WTC11 (cell line): ENCODE measurements around the gene CDH13. TPM values are rescaled to one million over a fixed set of nuclear protein-coding genes. Genes with fewer than 3 reads are reported as not detected.

Experiments
- ATAC-seq: fragments of 200-7000 bp; cut with Tn5 transposase; 2 replicates; pipeline ENCODE4 v1.10.0; 2021; ENCODE audit warnings: mild to moderate bottlenecking, moderate library complexity
- CTCF ChIA-PET: fragments of 300-600 bp; sonication (Branson Sonifier 250); formaldehyde crosslinking; loops from one replicate; lab custom pipeline; 2021; ENCODE audit warnings: antibody characterized with exemption; lab: Charles Lee
- POLR2A ChIA-PET: fragments of 350-600 bp; sonication (Branson Sonifier 250); formaldehyde crosslinking; loops from one replicate; lab custom pipeline; 2021; ENCODE audit warnings: antibody characterized with exemption; lab: Charles Lee
- DNase-seq: peaks from one replicate; pipeline ENCODE4 v3.0.0; 2021; ENCODE audit warnings: low spot score
- H3K27ac Mint-ChIP-seq: 2 replicates; pipeline ENCODE4 v1.8.0; 2021; ENCODE audit warnings: mixed read lengths
- H3K27me3 Mint-ChIP-seq: 2 replicates; pipeline ENCODE4 v1.8.0; 2021; ENCODE audit warnings: low read depth, mild to moderate bottlenecking, moderate library complexity, mixed read lengths
- H3K36me3 Mint-ChIP-seq: 2 replicates; pipeline ENCODE4 v1.8.0; 2021; ENCODE audit warnings: mixed read lengths
- H3K4me1 Mint-ChIP-seq: 2 replicates; pipeline ENCODE4 v1.8.0; 2022; ENCODE audit warnings: mixed read lengths
- H3K4me3 Mint-ChIP-seq: 2 replicates; pipeline ENCODE4 v1.8.0; 2021; ENCODE audit warnings: mild to moderate bottlenecking, moderate library complexity, mixed read lengths
- H3K9me3 Mint-ChIP-seq: 2 replicates; pipeline ENCODE4 v1.8.0; 2021; ENCODE audit warnings: mixed read lengths
- ATF2 ChIP-seq: sonication (generic); formaldehyde crosslinking; IDR thresholded peaks from 2 replicates; pipeline ENCODE4 v1.8.1; 2022; ENCODE audit warnings: low read depth, missing genetic modification reagents, borderline replicate concordance
- ATF6 ChIP-seq: sonication (generic); formaldehyde crosslinking; IDR thresholded peaks from 2 replicates; pipeline ENCODE4 v1.8.1; 2023; ENCODE audit warnings: mild to moderate bottlenecking, missing genetic modification reagents
- CREM ChIP-seq: sonication (generic); formaldehyde crosslinking; IDR thresholded peaks from 2 replicates; pipeline ENCODE4 v1.8.1; 2022; ENCODE audit warnings: mild to moderate bottlenecking, missing genetic modification reagents, moderate library complexity
- E2F1 ChIP-seq: sonication (generic); formaldehyde crosslinking; IDR thresholded peaks from 2 replicates; pipeline ENCODE4 v1.8.0; 2022; ENCODE audit warnings: mild to moderate bottlenecking, missing genetic modification reagents
- ELF4 ChIP-seq: sonication (generic); formaldehyde crosslinking; IDR thresholded peaks from 2 replicates; pipeline ENCODE4 v1.8.1; 2022; ENCODE audit warnings: low read depth, mild to moderate bottlenecking, moderate library complexity, missing genetic modification reagents
- GABPB1 ChIP-seq: sonication (generic); formaldehyde crosslinking; IDR thresholded peaks from 2 replicates; pipeline ENCODE4 v1.8.1; 2023; ENCODE audit warnings: mild to moderate bottlenecking, missing genetic modification reagents
- HMGA2 ChIP-seq: fragments of 250-450 bp; sonication (Bioruptor Pico); IDR thresholded peaks from 2 replicates; pipeline ENCODE4 v1.4.0; 2021; ENCODE audit warnings: mild to moderate bottlenecking, moderate library complexity
- IRF2 ChIP-seq: sonication (generic); formaldehyde crosslinking; IDR thresholded peaks from 2 replicates; pipeline ENCODE4 v1.8.0; 2022; ENCODE audit warnings: low read depth, missing genetic modification reagents, borderline replicate concordance
- NFE2L1 ChIP-seq: sonication (generic); formaldehyde crosslinking; IDR thresholded peaks from 2 replicates; pipeline ENCODE4 v1.8.1; 2023; ENCODE audit warnings: missing genetic modification reagents
- NR2C2 ChIP-seq: sonication (generic); formaldehyde crosslinking; IDR thresholded peaks from 2 replicates; pipeline ENCODE4 v1.8.0; 2022; ENCODE audit warnings: mild to moderate bottlenecking, missing genetic modification reagents
- SOX15 ChIP-seq: fragments of 250-450 bp; sonication (Bioruptor Pico); IDR thresholded peaks from 2 replicates; pipeline ENCODE4 v1.9.0; 2021; ENCODE audit warnings: mild to moderate bottlenecking
- SP1 ChIP-seq: sonication (generic); formaldehyde crosslinking; conservative IDR thresholded peaks from 2 replicates; pipeline ENCODE4 v1.8.1; 2022; ENCODE audit warnings: missing genetic modification reagents
- ZNF219 ChIP-seq: sonication (generic); formaldehyde crosslinking; IDR thresholded peaks from 2 replicates; pipeline ENCODE4 v1.8.0; 2023; ENCODE audit warnings: missing genetic modification reagents, mild to moderate bottlenecking, borderline replicate concordance
- ZNF263 ChIP-seq: sonication (generic); formaldehyde crosslinking; IDR thresholded peaks from 2 replicates; pipeline ENCODE4 v1.8.1; 2022; ENCODE audit warnings: low read depth, mild to moderate bottlenecking, moderate library complexity, missing genetic modification reagents
- ZNF671 ChIP-seq: fragments of 250-450 bp; sonication (Bioruptor Pico); IDR thresholded peaks from 2 replicates; pipeline ENCODE4 v1.8.0; 2021; ENCODE audit warnings: mild to moderate bottlenecking
- total RNA-seq: library from RNA; stranded (reverse); gene quantifications from 3 replicates; pipeline ENCODE4 v1.2.3, GENCODE V29; 2021
- TF ChIP-seq, protein P1 (sequence below): fragments of 250-450 bp; sonication (Bioruptor Pico); IDR thresholded peaks from 2 replicates; pipeline ENCODE4 v1.9.0; 2021; ENCODE audit warnings: mild to moderate bottlenecking
- TF ChIP-seq, protein P2 (sequence below): sonication (generic); formaldehyde crosslinking; conservative IDR thresholded peaks from 2 replicates; pipeline ENCODE4 v1.8.1; 2022; ENCODE audit warnings: mild to moderate bottlenecking, missing genetic modification reagents
- TF ChIP-seq, protein P3 (sequence below): fragments of 250-450 bp; sonication (Bioruptor Pico); conservative IDR thresholded peaks from 2 replicates; pipeline ENCODE4 v1.9.0; 2021; ENCODE audit warnings: mild to moderate bottlenecking
- TF ChIP-seq, protein P4 (sequence below): sonication (generic); formaldehyde crosslinking; IDR thresholded peaks from 2 replicates; pipeline ENCODE4 v1.8.1; 2023; ENCODE audit warnings: mild to moderate bottlenecking, missing genetic modification reagents
- TF ChIP-seq, protein P5 (sequence below): fragments of 250-450 bp; sonication (Bioruptor Pico); IDR thresholded peaks from 2 replicates; pipeline ENCODE4 v1.9.0; 2021; ENCODE audit warnings: moderate library complexity, mild to moderate bottlenecking, inconsistent platforms, borderline replicate concordance
- TF ChIP-seq, protein P6 (sequence below): sonication (generic); formaldehyde crosslinking; IDR thresholded peaks from 2 replicates; pipeline ENCODE4 v1.8.1; 2022; ENCODE audit warnings: low read depth, mild to moderate bottlenecking, moderate library complexity, missing genetic modification reagents, borderline replicate concordance

CDH13 gene
- total RNA-seq, 1 experiment from 2014 or later = 0.81 TPM

GRCh38 chr16:82993415-82993814, 366.6 kb downstream of the CDH13 start:
- Mint-ChIP-seq H3K27me3 (no peaks in the 10 kb centered on the region; the same call in 1 of the 2 replicates), H3K9me3 (no peaks in the 10 kb centered on the region), H3K4me1 (no peaks in the 10 kb centered on the region), H3K4me3 (no peak overlapping the region), H3K27ac (no peak overlapping the region), H3K36me3 (no peaks in the 10 kb centered on the region)
- DNase-seq (no peak), ATAC-seq (no peak)
- TF ChIP-seq ZNF263 = no peak
- no peak for TF ChIP-seq E2F1 (CRISPR knock-in tag)
- TF ChIP-seq ZNF671 = no peak
- TF ChIP-seq ATF6 (CRISPR knock-in tag) = no peak
- TF ChIP-seq, protein P1, sequence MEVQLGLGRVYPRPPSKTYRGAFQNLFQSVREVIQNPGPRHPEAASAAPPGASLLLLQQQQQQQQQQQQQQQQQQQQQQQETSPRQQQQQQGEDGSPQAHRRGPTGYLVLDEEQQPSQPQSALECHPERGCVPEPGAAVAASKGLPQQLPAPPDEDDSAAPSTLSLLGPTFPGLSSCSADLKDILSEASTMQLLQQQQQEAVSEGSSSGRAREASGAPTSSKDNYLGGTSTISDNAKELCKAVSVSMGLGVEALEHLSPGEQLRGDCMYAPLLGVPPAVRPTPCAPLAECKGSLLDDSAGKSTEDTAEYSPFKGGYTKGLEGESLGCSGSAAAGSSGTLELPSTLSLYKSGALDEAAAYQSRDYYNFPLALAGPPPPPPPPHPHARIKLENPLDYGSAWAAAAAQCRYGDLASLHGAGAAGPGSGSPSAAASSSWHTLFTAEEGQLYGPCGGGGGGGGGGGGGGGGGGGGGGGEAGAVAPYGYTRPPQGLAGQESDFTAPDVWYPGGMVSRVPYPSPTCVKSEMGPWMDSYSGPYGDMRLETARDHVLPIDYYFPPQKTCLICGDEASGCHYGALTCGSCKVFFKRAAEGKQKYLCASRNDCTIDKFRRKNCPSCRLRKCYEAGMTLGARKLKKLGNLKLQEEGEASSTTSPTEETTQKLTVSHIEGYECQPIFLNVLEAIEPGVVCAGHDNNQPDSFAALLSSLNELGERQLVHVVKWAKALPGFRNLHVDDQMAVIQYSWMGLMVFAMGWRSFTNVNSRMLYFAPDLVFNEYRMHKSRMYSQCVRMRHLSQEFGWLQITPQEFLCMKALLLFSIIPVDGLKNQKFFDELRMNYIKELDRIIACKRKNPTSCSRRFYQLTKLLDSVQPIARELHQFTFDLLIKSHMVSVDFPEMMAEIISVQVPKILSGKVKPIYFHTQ (CRISPR knock-in tag) = no peak
- TF ChIP-seq, protein P2, sequence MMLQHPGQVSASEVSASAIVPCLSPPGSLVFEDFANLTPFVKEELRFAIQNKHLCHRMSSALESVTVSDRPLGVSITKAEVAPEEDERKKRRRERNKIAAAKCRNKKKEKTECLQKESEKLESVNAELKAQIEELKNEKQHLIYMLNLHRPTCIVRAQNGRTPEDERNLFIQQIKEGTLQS (CRISPR knock-in tag) = no peak
- no peak for TF ChIP-seq GABPB1 (CRISPR knock-in tag)
- no peak for TF ChIP-seq NR2C2
- no peak for TF ChIP-seq ZNF219 (CRISPR knock-in tag)
- TF ChIP-seq, protein P3, sequence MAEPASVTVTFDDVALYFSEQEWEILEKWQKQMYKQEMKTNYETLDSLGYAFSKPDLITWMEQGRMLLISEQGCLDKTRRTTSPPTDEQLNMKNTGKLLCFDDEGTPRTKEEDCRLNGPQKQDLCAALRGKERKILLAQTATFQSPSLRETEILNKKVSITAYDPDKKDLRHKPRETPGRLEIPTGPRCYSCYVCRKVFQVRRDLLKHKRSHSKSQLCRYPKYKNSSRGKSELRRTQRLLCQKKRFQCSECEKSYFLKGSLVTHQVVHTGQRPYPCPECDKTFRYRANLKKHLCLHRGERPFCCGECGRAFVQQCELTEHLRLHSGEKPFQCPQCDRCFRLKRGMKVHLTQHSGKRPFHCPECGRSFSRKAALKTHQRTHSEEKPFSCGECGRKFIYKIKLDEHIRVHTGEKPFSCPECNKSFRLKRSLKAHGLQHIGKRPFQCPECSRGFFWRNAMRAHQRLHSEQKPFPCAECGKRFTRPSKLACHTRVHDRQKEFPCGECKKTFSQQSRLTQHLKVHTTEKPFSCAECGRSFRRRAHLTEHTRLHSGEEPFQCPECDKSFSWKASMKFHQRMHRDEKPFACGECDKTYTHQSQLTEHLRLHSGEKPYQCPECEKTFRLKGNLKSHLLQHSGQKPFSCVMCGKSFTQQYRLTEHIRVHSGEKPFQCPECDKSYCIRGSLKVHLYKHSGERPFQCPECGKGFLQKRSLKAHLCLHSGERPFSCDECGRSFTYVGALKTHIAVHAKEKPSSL (CRISPR knock-in tag) = no peak
- ChIA-PET POLR2A (no interaction called here), CTCF (no interaction called here)

DNA sequence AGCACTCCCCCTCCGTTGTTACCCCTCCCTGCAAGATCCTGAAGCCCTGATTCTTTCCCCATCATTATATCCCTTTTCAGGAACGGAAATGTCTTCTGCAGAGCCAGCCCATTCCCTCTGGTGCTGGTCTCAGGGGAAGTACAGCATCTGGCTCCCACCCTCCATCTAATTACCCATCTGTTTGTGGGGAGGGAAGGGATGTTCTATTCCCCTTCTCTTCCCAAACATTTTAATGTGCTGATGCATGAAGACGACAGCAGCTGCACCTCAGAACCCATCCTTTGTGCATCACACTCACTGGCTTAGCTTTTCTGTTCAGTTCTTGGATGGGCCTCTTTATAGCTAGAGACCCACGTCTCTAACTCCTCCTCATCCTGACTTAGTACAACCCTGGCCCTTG, 367.2 kb downstream of the CDH13 start:
- H3K36me3 Mint-ChIP-seq = no peaks in the 10 kb centered on the region
- H3K27ac Mint-ChIP-seq = no peak overlapping the region
- no peaks in the 10 kb centered on the region for H3K9me3 Mint-ChIP-seq
- H3K27me3 Mint-ChIP-seq = no peaks in the 10 kb centered on the region; the same call in 1 of the 2 replicates
- DNase-seq = no peak
- no peak for ATAC-seq
- H3K4me3 Mint-ChIP-seq = no peak overlapping the region
- POLR2A ChIA-PET = no interaction called here
- H3K4me1 Mint-ChIP-seq = no peaks in the 10 kb centered on the region
- CTCF ChIA-PET = no interaction called here
- no peak for TF ChIP-seq CREM
- TF ChIP-seq SP1 (CRISPR knock-in tag) = no peak
- TF ChIP-seq, protein P4, sequence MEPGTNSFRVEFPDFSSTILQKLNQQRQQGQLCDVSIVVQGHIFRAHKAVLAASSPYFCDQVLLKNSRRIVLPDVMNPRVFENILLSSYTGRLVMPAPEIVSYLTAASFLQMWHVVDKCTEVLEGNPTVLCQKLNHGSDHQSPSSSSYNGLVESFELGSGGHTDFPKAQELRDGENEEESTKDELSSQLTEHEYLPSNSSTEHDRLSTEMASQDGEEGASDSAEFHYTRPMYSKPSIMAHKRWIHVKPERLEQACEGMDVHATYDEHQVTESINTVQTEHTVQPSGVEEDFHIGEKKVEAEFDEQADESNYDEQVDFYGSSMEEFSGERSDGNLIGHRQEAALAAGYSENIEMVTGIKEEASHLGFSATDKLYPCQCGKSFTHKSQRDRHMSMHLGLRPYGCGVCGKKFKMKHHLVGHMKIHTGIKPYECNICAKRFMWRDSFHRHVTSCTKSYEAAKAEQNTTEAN = no peak
- TF ChIP-seq HMGA2 (CRISPR knock-in tag) = no peak
- TF ChIP-seq, protein P2 (CRISPR knock-in tag) = no peak
- TF ChIP-seq, protein P5, sequence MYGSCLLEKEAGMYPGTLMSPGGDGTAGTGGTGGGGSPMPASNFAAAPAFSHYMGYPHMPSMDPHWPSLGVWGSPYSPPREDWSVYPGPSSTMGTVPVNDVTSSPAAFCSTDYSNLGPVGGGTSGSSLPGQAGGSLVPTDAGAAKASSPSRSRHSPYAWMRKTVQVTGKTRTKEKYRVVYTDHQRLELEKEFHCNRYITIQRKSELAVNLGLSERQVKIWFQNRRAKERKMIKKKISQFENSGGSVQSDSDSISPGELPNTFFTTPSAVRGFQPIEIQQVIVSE (CRISPR knock-in tag) = no peak
- TF ChIP-seq SOX15 (CRISPR knock-in tag) = no peak
- no peak for TF ChIP-seq ATF2 (CRISPR knock-in tag)
- TF ChIP-seq NFE2L1 (CRISPR knock-in tag) = no peak
- TF ChIP-seq ELF4 (CRISPR knock-in tag) = no peak
- TF ChIP-seq, protein P6, sequence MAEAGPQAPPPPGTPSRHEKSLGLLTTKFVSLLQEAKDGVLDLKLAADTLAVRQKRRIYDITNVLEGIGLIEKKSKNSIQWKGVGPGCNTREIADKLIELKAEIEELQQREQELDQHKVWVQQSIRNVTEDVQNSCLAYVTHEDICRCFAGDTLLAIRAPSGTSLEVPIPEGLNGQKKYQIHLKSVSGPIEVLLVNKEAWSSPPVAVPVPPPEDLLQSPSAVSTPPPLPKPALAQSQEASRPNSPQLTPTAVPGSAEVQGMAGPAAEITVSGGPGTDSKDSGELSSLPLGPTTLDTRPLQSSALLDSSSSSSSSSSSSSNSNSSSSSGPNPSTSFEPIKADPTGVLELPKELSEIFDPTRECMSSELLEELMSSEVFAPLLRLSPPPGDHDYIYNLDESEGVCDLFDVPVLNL (CRISPR knock-in tag) = no peak
- no peak for TF ChIP-seq IRF2 (CRISPR knock-in tag)
- TF ChIP-seq, all 79 proteins: peak for 0
